Globus pallidus (tissue), 1 donor: ENCODE data around the gene PLEKHG4B.
"Not testable (repeated sequence)": the region's sequence is repeated elsewhere in the genome, so short reads cannot be mapped to it uniquely, and the experiment has no call there.

Experiments
- DNase-seq: peaks from one replicate; pipeline ENCODE4 v3.0.0-alpha.2; 2015; ENCODE audit warnings: low spot score

Gene PLEKHG4B, protein sequence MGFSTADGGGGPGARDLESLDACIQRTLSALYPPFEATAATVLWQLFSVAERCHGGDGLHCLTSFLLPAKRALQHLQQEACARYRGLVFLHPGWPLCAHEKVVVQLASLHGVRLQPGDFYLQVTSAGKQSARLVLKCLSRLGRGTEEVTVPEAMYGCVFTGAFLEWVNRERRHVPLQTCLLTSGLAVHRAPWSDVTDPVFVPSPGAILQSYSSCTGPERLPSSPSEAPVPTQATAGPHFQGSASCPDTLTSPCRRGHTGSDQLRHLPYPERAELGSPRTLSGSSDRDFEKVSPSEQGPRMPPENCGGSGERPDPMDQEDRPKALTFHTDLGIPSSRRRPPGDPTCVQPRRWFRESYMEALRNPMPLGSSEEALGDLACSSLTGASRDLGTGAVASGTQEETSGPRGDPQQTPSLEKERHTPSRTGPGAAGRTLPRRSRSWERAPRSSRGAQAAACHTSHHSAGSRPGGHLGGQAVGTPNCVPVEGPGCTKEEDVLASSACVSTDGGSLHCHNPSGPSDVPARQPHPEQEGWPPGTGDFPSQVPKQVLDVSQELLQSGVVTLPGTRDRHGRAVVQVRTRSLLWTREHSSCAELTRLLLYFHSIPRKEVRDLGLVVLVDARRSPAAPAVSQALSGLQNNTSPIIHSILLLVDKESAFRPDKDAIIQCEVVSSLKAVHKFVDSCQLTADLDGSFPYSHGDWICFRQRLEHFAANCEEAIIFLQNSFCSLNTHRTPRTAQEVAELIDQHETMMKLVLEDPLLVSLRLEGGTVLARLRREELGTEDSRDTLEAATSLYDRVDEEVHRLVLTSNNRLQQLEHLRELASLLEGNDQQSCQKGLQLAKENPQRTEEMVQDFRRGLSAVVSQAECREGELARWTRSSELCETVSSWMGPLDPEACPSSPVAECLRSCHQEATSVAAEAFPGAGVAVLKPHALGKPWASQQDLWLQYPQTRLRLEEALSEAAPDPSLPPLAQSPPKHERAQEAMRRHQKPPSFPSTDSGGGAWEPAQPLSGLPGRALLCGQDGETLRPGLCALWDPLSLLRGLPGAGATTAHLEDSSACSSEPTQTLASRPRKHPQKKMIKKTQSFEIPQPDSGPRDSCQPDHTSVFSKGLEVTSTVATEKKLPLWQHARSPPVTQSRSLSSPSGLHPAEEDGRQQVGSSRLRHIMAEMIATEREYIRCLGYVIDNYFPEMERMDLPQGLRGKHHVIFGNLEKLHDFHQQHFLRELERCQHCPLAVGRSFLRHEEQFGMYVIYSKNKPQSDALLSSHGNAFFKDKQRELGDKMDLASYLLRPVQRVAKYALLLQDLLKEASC (N-terminal part only)

DNA sequence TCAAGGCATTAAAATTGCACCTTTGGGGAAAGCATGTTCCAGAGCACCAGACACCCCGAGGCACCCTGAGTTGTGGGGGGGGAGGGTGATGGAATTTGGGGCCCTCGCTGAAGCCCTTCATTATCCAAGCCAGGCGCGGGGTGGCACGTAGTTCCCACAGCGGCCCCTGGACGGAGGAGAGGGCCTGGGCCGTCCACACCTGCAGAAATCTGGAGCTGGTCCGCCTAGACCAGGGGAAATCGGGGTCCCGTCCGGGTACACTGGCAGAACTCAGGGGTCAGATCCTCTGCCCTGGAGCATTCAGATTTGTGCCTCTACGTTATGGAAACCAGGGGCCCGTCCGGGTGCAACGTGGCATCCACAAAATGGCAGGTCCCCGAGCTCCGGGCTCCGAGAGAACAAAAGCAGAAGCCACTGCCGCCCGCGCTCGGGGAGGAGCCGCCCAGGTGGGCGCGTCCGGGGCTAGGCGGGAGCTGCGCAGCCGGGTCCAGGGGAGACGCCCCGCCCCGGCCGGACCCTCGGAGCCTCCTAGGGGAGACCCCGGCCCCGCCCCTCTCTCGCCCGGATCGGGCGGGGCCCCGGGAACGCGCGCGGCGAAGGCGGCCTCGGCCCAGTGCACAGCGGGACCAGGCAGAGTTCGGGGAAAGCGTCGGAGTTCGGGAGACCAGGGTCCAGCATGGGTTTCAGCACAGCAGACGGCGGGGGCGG, at the start of gene PLEKHG4B:
Gene PLEKHG4B, plus strand, starts transcription at position 613 of the 708 bp plus-strand sequence. Its CDS starts 64 bp downstream, at position 677.
- DNase-seq: no peak

DNA sequence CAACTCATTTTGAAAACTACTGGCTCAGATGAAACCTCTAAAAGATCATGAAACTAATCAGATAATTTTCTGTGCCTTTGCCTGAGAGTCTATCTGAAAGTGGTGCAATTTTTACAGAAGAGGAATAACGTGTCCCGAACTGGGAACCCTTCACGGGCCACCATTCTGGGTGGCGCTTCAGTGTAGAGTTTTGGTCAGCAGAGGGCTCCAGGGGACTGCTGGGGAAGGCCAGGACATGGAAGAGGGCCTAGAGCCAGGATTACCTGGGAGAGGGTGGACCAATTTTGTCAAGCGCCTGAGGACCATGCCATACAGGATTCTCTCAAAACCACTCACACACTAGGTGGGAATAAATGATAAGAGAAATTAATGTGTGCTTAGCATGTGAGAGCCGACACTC, 49.7 kb upstream of the PLEKHG4B start:
- no peak for DNase-seq

DNA sequence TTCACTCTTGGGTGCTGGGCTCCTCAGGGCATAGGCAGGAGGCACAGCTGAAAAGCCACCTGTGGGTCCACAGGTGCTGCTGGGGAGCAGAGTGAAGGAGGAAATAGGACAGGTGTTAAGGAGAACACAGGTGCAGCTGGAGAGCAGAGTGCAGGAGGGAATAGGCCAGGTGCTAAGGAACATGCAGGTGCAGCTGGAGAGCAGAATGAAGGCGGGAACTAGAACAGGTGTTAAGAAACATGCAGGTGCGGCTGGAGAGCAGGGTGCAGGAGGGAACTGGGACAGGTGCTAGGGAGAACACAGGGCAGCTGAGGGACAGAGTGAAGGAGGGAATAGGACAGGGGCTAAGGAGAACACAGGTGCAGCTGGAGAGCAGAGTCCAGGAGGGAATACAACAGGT, 43.8 kb upstream of the PLEKHG4B start:
- DNase-seq: no peak

DNA sequence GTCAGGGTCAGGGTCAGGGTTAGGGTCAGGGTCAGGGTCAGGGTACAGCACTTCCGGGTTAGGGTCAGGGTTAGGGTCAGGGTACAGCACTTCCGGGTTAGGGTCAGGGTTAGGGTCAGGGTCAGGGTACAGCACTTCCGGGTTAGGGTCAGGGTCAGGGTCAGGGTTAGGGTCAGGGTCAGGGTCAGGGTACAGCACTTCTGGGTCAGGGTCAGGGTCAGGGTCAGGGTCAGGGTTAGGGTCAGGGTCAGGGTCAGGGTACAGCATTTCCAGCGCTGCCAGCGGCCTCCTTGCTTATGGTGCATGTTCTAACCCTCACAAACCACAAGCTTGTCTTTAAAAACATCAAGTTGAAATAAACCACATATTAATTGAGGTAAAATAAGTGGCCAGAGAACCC, 42.4 kb upstream of the PLEKHG4B start:
- DNase-seq: not testable (repeated sequence)

DNA sequence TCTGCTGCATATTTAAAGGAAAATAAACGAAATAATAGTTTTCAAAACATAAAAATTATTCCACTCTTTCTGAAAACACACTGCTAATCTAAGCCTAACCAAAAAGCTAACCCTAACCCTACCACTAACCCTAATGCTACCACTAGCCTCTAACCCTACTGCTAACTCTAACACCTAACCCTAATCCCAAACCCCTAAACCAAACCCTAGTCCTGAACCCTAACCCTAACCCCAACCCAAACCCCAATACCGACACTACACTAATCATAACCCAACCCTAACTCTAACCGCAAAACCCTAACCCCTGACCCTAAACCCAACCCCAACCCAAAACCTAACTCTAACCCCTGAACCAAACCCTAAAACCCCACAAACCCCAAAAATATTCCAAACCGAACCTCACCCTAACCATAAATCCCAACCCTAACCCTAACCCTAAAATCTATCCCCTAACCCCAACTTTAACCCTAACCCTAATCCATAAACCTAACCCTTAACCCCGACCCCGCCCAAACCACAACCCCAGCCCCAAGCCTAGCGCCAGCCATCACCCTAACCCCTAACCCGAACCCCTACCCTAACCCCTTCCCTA, 41.9 kb upstream of the PLEKHG4B start:
- no peak for DNase-seq

DNA sequence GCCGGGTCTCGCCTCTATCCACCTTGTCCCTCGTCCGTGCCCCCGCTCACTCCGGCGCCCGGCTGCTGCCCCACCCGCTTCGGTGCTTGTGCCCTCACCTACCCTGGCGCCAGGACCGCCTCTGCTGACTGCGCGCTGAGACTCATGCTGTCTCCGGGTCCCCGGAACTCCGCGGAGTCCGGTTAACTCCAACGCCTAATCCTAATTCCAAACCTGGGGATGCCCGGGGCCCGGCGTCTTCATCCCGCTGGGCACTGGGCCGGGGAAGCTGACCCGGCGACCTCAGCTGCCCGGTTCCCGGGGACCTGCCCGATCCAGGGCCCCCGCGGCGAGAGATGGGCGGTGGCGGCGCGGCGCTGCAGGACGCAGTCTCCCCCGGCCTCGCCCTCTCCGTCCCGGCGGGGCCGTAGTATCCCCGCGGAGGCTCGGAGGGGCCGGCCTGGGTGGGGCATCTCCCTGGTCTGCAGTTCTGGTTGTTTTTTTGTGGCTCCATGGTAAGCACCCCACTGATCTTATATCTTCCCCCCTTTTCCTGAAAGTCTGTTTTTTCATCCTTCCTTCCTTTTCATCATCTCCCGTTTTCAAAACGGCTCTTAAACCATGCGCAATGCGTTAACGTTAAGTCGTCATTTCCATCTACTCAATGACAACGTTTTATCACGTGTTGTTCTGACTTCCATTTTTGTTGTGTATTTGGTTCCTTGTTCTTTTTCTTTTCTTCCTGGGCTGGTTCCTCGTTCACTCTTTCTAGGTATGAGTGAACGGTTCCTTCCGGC, 41.1 kb upstream of the PLEKHG4B start:
- DNase-seq: no peak

DNA sequence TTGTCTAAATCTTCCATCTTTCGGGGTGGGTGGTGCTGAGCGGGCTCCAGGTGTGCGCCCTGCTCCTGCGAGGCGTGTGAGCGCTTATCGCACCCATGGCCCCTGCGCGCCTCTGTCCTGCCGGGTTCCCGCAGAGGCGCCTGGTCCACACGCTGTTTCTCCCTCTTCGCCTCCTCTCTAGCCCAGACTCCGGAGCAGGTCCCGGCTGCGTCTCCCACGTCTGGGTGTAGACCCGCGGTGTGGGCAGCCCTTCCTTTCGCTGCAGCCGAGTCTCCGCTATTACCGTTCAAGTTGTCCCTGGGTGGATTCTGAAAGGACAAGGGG, 40.5 kb upstream of the PLEKHG4B start:
- no peak for DNase-seq

DNA sequence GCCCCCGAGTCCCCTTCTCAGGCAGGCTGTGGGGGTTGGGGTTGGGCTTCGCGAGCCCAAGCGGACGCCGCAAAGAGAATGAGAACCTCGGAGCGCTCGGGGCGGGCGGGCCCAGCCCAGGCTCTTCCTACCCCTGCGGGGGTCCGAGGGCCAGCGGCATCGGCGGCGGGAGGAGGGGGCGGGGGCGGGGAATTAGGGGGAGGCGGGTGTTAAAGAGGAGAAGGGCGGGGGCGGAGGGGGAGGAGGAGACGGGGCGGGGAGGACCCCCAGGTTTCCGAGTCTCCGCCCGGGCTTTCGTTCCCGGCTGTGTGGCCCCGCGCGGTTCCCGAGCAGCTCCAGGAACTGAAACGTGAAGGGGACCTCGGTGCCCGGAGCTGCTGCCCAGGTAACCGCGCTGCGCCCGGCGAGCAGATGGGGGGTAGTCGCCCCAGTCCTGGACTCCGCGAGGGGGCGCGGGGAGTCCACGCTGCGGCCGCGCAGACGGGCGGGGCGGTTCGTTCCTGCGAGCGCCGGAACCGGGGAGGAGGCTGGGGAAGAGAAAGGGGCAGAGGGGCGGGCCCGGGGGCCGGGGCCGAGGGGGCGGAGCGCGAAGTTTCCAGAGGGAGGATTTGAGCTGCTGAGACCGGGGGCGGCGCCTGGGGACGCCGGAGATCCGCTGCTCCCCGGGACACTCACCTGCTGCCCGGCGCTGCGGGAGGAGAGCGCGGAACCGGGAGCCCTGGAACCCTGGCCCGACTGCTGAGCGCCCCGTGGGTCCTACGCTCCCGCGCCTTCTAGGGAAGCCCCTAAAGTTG, 38.4 kb upstream of the PLEKHG4B start:
- no peak for DNase-seq

DNA sequence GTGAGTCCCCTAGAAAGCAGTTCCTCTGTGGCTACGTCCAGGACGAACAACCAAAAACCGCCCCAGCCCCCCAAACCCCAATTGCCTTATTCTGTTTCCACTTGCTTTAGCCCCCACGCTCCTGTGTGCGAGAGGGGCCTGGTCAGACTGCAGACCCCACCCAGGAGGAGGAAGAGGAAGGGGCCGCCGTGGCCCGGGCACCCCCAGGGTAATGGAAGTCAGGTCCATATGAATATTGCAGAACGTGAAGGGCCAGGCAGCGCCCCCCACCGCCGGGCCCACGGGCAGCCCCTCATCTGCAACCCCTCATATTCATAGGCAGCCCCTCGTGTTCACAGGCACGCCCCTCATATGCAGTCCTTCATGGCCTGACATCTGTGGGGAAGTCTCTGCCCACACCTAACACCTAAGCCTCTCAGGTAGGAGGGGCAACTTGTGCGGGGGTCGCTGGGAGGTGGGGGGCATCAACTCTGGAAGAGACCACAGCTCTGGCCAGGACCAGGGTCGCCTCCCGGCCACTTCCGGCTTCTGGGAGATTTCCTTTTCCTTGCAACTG, 37.7 kb upstream of the PLEKHG4B start:
- no peak for DNase-seq

DNA sequence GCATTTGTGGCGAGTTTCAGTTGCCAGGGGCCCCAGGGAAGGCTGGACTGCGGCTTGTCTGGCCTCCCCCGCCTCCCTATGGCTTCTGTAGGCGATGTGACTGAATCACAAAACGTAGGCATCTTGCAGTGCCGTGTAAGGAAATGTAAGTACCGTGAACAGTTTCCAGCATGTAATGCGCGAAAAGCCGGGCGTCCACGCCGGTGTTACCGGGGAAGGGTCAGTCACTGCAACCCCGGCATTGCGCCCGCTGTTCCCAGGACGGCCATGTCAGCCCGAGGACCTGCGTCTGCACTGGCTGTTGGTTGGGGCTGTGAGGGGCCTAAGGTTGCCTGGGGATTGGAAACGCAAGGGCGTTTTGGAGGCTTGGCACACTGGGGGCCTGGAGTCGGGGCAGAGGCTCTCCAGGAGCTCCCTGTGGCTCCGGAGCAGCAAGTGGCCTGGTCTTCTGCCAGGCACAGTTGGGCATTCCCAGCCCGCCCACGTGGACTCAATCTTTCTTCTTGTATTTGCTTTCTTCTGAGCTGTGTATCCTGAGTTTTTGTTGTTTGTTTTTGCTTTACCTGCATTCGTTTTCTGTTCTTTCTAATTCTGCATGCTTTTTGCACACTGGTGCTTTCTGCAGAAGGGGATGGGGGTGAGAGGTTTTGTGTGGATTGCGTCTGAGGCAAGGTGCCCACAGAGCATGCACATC, 36.9 kb upstream of the PLEKHG4B start:
- DNase-seq: no peak

DNA sequence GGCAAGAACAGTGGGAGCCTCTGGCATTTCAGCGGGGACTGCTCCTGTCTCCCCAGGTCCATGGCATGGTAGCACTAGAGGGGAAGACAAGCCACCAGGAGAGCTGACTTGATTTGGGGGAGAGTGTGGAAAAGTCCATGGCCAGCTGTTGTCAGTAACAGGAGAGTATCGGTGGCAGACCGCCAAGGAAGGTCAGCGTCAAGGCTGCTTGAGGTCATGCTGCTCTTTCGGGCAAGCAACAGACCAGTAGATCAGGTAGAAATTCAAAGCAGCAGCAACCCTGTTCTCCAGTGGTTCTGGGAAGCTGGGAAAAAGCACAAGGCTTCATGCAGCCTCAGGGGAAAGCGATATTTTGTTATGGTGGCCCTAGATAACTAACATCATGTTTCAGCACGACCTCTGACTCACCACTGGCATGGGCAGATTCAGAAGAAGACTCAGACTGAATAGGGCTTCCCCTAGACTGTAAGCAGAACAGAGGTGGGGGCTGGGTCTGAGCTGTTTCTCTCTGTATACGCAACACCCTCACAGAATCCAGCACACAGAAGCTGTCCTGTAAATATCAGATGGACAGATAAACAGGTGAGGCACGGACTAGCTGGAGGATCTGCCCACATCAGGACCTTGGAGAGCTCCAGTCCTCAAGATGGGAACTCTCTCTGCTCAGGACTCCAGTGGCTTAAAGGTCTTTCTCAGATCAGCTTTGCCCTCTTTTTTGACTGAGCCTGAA, 35.2 kb upstream of the PLEKHG4B start:
- no peak for DNase-seq

DNA sequence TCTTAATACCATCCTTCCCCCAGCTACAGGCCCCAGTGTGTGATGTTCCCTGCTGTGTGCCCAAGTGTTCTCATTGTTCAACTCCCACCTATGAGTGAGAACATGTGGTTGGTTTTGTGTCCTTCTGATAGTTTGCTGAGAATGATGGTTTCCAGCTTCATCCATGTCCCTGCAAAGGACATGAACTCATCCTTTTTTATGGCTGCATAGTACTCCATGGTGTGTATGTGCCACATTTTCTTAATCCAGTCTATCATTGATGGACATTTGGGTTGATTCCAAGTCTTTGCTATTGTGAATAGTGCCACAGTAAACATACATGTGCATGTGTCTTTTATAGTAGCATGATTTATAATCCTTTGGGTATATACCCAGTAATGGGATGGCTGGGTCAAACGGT, 31.7 kb upstream of the PLEKHG4B start:
- DNase-seq: not testable (repeated sequence)

DNA sequence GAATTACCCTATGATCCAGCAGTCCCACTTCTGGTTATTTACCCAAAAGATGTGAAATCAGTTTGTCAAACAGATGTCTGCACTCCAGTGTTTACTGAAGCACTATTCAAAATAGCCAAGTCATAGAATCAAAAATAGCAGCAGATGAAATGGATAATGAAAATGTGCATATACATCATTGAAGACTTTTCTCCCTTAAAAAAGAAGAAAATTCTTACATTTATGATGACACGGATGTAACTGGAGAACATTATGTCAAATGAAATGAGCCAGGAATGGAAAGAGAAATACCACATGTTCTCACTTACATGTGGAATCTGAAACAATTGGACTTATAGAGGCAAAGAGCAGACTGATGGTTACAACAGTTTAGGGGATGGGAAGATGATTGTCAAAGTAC, 21.5 kb upstream of the PLEKHG4B start:
- DNase-seq: no peak

DNA sequence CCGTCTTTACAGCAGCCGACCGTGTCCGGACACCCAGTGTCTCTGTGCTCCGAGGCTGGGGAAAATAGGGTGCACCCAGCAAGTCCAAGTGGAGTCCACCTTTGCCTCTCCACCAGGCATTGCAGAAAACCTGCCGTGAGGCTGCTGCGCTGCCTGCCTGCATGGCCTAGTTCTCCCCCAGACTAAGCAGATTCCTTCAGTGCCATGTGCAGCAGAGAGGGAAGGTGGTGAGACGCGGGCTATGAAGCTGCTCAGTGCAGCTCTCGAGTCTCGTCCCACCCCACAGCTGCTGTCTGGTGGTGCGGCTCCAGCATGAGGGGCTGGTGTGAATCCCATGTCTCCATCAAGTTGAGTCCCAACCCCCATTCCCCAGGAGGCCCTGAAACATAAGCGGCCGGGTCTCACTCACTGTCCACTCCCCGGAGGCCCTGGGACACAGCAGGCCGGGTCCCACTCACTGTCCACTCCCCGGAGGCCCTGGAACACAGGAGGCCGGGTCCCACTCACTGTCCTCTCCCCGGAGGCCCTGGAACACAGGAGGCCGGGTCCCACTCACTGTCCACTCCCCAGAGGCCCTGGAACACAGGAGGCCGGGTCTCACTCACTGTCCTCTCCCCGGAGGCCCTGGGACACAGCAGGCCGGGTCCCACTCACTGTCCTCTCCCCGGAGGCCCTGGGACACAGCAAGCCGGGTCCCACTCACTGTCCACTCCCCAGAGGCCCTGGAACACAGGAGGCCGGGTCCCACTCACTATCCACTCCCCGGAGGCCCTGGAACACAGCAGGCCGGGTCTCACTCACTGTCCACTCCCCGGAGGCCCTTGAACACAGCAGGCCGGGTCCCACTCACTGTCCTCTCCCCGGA, 19.4 kb upstream of the PLEKHG4B start:
- DNase-seq: not testable (repeated sequence)

DNA sequence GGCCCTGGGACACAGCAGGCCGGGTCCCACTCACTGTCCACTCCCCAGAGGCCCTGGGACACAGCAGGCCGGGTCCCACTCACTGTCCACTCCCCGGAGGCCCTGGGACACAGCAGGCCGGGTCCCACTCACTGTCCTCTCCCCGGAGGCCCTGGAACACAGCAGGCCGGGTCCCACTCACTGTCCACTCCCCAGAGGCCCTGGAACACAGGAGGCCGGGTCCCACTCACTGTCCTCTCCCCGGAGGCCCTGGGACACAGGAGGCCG, 18.9 kb upstream of the PLEKHG4B start:
- DNase-seq: not testable (repeated sequence)

DNA sequence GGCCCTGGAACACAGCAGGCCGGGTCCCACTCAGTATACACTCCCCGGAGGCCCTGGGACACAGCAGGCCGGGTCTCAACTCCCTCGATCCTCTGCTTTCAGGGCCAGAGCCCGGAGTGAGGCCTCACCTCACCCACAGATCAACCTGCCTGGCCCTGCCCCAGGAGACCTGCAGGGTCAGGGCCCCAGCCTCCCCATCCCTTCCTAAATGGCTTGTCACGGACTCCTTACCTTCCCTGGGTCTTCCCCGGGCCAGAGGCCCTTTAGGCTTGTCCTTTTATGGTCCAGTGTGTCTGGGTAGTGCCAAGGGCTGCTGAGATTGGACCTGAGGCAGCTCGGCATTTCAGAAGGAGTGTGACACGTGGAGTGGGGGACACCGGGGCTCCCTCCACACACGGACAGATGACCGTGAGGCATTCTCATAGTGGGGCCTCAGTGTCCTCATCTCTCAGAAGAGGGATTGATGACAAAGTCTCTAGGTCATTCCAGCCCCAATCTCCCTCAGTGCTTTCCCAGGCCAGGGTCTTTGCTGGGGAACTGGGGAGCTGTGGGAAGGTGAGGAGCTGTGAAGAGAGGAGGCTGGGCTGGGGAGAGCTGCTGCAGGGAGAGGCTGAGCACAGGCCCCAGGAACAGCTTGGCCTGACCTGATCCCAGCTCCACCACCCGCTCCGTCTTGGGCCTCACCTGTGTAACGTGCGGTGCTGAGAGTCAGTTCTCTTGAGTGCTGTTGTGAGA, 18.0 kb upstream of the PLEKHG4B start:
- no peak for DNase-seq
